Upper lobe of left lung (tissue), 6 donors: ENCODE measurements around the gene WFDC1. TPM values are rescaled to one million over a fixed set of nuclear protein-coding genes. Genes with fewer than 3 reads are reported as not detected.

Experiments
- ATAC-seq, 2 donors: fragments of 200-7000 bp; cut with Tn5 transposase; one replicate each; pipeline ENCODE4 v1.9.1; 2022; ENCODE audit warnings: mild to moderate bottlenecking in 2 of 2, moderate library complexity in 2 of 2; ENCODE audit not compliant: low FRiP score in 2 of 2
- DNase-seq, 2 donors: peaks; one replicate each; pipeline ENCODE4 v3.0.0-alpha.2; 2019 to 2020
- H3K27ac ChIP-seq, 4 donors: fragments of 200-600 bp; sonication (generic); one replicate each; pipeline ENCODE4 v1.5.1; 2016 to 2019
- H3K27me3 ChIP-seq, 4 donors: fragments of 200-600 bp; sonication (generic); one replicate each; pipeline ENCODE4 v1.5.1; 2017 to 2019
- H3K36me3 ChIP-seq, 4 donors: fragments of 200-600 bp; sonication (generic); one replicate each; pipeline ENCODE4 v1.5.1; 2016 to 2019
- H3K4me1 ChIP-seq, 4 donors: fragments of 200-600 bp; sonication (generic); one replicate each; pipeline ENCODE4 v1.5.1; 2018 to 2019
- H3K4me3 ChIP-seq, 4 donors: fragments of 200-600 bp; sonication (generic); one replicate each; pipeline ENCODE4 v1.5.1; 2017 to 2019; ENCODE audit warnings: mild to moderate bottlenecking in 2 of 4, moderate library complexity in 1 of 4
- H3K9me3 ChIP-seq, 4 donors: fragments of 200-600 bp; sonication (generic); one replicate each; pipeline ENCODE4 v1.5.1; 2018 to 2019
- EP300 ChIP-seq, 4 donors: sonication (generic); formaldehyde crosslinking; IDR thresholded peaks; one replicate each; pipeline ENCODE4 v1.5.1; 2017; ENCODE audit warnings: antibody characterized with exemption in 4 of 4, control low read depth in 2 of 4
- POLR2A ChIP-seq, 4 donors: fragments of 450-650 bp; IDR thresholded peaks; one replicate each; pipeline ENCODE4 v1.5.1; 2016 to 2017; ENCODE audit warnings: antibody characterized with exemption in 4 of 4, mild to moderate bottlenecking in 2 of 4
- POLR2AphosphoS5 ChIP-seq, 2 donors: sonication (generic); formaldehyde crosslinking; IDR thresholded peaks; one replicate each; pipeline ENCODE4 v1.5.1; 2017; ENCODE audit warnings: antibody characterized with exemption in 2 of 2
- WGBS, 2 donors: methylation state at CpG; one replicate each; pipeline ENCODE4 v1.1.5; 2017 to 2018; 5-methylcytosine and 5-hydroxymethylcytosine counted together
- total RNA-seq, 6 donors: library from RNA; depleted of rRNA in 4 of 6; stranded (reverse); fragments of >200 nt in 4 of 6; gene quantifications; one replicate each; pipeline versions ENCODE4 v1.1.0 to v1.2.1, GENCODE V29; 2016 to 2021
- TF ChIP-seq, protein P1 (sequence below), 6 experiments: fragments of 450-650 bp in 4 of 6; fragments of 200-600 bp in 2 of 6; sonication (generic) in 2 of 6; IDR thresholded peaks; one replicate each; pipeline ENCODE4 v1.5.1; 2016 to 2019; ENCODE audit warnings: antibody characterized with exemption in 6 of 6
- donor health status: DM: no; HTN: no; CAD: no; lungs with moderate emphysema.
- donor health status: DM: no; HTN: yes; CAD: no; lungs with severe emphysema.

WFDC1 gene
- total RNA-seq, 6 donors from 2014 or later, result 3.5 to 63.0 (median 10.2) TPM

DNA sequence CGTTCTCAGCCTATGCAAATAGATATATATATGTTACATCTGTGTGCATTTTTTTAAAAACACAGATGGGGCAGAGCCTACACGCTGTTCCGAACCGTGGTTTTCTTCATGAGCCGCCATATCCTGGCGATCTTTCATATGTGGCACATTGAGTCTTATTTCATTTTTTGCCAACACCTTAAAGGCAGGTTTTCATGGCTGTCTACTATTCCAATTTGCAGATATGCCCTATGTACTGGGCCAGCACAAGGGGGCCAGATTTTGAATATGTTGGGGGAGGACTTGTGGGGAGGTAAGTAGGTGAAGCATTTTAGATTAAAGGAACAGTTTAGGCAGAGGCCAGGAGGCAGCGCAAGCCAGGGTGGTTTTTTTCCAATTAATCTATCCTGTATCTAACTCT is 16.0 kb downstream of the WFDC1 start:
- Histone ChIP-seq H3K4me1 (peaks cover 4 to 19% (median 6%) of the 10 kb centered on the region in 4 donors), H3K36me3 (no peaks in the 10 kb centered on the region), H3K9me3 (no peaks in the 10 kb centered on the region), H3K27me3 (no peaks in the 10 kb centered on the region), H3K4me3 (no peak overlapping the region), H3K27ac (no peak overlapping the region)
- ATAC-seq (no peak), DNase-seq (no peak)
- TF ChIP-seq POLR2AphosphoS5 (IDR thresholded peaks at IDR 0.05) (no peak), EP300 (IDR thresholded peaks at IDR 0.05) (no peak), POLR2A (IDR thresholded peaks at IDR 0.05) (no peak)
- TF ChIP-seq, protein P1, sequence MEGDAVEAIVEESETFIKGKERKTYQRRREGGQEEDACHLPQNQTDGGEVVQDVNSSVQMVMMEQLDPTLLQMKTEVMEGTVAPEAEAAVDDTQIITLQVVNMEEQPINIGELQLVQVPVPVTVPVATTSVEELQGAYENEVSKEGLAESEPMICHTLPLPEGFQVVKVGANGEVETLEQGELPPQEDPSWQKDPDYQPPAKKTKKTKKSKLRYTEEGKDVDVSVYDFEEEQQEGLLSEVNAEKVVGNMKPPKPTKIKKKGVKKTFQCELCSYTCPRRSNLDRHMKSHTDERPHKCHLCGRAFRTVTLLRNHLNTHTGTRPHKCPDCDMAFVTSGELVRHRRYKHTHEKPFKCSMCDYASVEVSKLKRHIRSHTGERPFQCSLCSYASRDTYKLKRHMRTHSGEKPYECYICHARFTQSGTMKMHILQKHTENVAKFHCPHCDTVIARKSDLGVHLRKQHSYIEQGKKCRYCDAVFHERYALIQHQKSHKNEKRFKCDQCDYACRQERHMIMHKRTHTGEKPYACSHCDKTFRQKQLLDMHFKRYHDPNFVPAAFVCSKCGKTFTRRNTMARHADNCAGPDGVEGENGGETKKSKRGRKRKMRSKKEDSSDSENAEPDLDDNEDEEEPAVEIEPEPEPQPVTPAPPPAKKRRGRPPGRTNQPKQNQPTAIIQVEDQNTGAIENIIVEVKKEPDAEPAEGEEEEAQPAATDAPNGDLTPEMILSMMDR (IDR thresholded peaks at IDR 0.05), result no peak
- WGBS, 2 donors, result 89 to 91% methylated on average over 7 of the region's 7 CpGs

DNA sequence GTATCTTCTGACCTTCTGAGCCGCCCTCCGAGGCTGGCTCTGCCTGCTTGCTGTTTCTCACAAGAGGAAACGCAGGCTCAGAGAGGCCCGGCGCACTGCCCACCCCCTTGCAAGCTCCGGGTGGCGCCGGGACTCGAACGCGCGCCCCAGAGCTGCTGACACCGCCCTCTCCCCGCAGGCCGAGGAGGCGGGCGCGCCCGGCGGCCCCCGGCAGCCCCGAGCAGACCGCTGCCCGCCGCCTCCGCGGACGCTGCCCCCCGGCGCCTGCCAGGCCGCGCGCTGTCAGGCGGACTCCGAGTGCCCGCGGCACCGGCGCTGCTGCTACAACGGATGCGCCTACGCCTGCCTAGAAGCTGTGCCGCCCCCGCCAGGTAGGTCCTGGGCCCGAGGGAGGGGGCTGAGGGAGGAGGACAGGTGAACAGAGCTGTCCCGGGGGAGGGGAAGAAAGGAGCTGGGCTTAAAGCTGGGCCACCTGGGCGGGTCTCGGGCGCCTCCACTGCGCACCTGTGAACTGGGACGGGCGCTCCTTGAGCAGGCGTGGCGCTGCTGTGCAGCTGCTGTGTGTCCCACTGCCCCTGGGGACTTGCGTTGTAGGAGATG is 18.2 kb downstream of the WFDC1 start:
- Histone ChIP-seq H3K27ac (no peak overlapping the region), H3K4me3 (peak overlapping the region in 3 of 4 donors; percentile 21 to 41 (median 23)), H3K27me3 (no peaks in the 10 kb centered on the region), H3K9me3 (peaks cover 0 to 5% (median 0%) of the 10 kb centered on the region in 4 donors), H3K4me1 (peaks cover 2 to 17% (median 5%) of the 10 kb centered on the region in 4 donors), H3K36me3 (no peaks in the 10 kb centered on the region)
- peak in 1 of 2 donors; percentile 13 for ATAC-seq
- peak; percentile 62 to 80 for DNase-seq
- TF ChIP-seq EP300 (IDR thresholded peaks at IDR 0.05), result no peak
- TF ChIP-seq, protein P1 (IDR thresholded peaks at IDR 0.05), result no peak
- TF ChIP-seq POLR2AphosphoS5 (IDR thresholded peaks at IDR 0.05), result no peak
- no peak for TF ChIP-seq POLR2A (IDR thresholded peaks at IDR 0.05)
- 17 to 26% methylated on average over 45 to 52 of the region's 55 CpGs for WGBS, 2 donors

DNA sequence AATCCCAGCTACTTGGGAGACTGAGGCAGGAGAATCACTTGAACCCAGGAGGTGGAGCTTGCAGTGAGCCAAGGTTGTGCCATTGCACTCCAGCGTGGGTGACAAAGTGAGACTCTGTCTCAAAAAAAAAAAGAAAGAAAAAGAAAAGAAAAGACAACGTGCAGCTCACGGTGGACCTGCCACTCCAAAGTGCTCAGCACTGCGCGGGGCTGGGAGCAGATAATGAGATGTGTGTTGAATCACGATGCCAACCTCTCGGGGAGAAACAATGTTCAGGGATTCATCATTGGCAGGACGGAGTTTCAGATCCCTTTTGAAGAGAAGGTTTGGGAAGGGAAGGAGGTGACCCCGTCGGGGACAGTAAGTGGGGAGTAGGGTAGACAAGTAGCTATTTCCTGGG is 19.2 kb downstream of the WFDC1 start:
- peaks cover 0 to 13% (median 0%) of the 10 kb centered on the region in 4 donors for H3K4me1 ChIP-seq
- 72 to 80% methylated on average over 10 of the region's 10 CpGs for WGBS, 2 donors
- H3K27me3 ChIP-seq, result no peaks in the 10 kb centered on the region
- H3K9me3 ChIP-seq, result peaks cover 0 to 6% (median 0%) of the 10 kb centered on the region in 4 donors
- H3K4me3 ChIP-seq, result no peak overlapping the region
- no peaks in the 10 kb centered on the region for H3K36me3 ChIP-seq
- no peak for ATAC-seq
- no peak for DNase-seq
- H3K27ac ChIP-seq, result no peak overlapping the region
- TF ChIP-seq POLR2AphosphoS5 (IDR thresholded peaks at IDR 0.05), result no peak
- TF ChIP-seq, protein P1 (IDR thresholded peaks at IDR 0.05), result no peak
- TF ChIP-seq POLR2A (IDR thresholded peaks at IDR 0.05), result no peak
- TF ChIP-seq EP300 (IDR thresholded peaks at IDR 0.05), result no peak

DNA sequence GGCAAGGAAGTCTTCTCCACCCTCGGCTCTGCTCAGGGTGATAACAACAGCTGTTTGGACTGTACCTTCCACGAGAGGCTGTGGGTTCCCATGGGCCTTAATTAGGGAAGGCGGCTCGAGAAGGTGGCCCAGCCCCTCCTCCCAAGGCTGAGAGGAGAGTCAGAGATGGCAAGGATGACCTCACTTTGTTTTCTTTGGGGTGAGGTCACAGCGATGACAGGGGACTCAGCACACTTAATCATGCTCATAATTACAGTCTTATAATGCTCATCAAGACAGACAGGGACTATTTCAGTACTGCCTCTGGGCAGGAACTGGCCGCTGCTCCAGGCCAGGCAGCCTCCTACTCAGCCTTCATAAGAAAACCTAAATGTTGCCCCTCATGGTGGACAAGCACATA is 19.7 kb downstream of the WFDC1 start:
- no peak overlapping the region for H3K27ac ChIP-seq
- no peaks in the 10 kb centered on the region for H3K36me3 ChIP-seq
- ATAC-seq (no peak), DNase-seq (no peak)
- peaks cover 0 to 6% (median 0%) of the 10 kb centered on the region in 4 donors for H3K9me3 ChIP-seq
- H3K4me1 ChIP-seq, result peaks cover 0 to 13% (median 0%) of the 10 kb centered on the region in 4 donors
- no peaks in the 10 kb centered on the region for H3K27me3 ChIP-seq
- TF ChIP-seq POLR2AphosphoS5 (IDR thresholded peaks at IDR 0.05) (no peak), EP300 (IDR thresholded peaks at IDR 0.05) (no peak), POLR2A (IDR thresholded peaks at IDR 0.05) (no peak)
- TF ChIP-seq, protein P1 (IDR thresholded peaks at IDR 0.05), result no peak
- H3K4me3 ChIP-seq, result no peak overlapping the region
- 68 to 69% methylated on average over 3 to 6 of the region's 6 CpGs for WGBS, 2 donors

DNA sequence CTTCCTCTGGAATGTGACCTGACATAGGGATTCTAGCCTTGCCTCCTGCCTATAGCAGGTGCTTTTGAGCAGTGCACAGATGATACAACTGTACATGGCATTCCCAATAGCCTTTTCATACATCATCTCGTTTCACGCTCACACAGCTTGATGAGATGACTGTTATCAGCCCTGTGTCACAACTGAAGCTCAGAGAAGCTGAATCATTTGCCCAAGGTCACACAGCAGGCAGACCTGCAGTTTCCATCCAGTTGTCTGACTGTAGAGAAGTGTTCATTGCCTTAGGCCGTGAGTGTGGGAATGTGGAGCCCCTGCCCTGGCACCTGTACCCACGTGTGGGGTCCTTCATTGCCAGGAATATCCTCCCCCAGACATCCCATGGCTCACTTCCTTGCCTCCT is 20.1 kb downstream of the WFDC1 start:
- H3K4me1 ChIP-seq, result peaks cover 0 to 13% (median 0%) of the 10 kb centered on the region in 4 donors
- DNase-seq (no peak), ATAC-seq (no peak)
- H3K4me3 ChIP-seq, result no peak overlapping the region
- TF ChIP-seq POLR2A (IDR thresholded peaks at IDR 0.05) (no peak), EP300 (IDR thresholded peaks at IDR 0.05) (no peak), POLR2AphosphoS5 (IDR thresholded peaks at IDR 0.05) (no peak)
- TF ChIP-seq, protein P1 (IDR thresholded peaks at IDR 0.05), result no peak
- H3K27ac ChIP-seq, result no peak overlapping the region
- no peaks in the 10 kb centered on the region for H3K27me3 ChIP-seq
- H3K9me3 ChIP-seq, result peaks cover 0 to 6% (median 0%) of the 10 kb centered on the region in 4 donors
- no peaks in the 10 kb centered on the region for H3K36me3 ChIP-seq
- WGBS, 2 donors, result 64 to 88% methylated on average over 4 of the region's 4 CpGs
